HEK293 (cell line): ENCODE data around the gene PRR35.

ENCODE experiments used
- CTCF ChIA-PET: fragments of 350-600 bp; formaldehyde crosslinking; extraction: SDS; loops from one replicate; lab custom pipeline; 2021; ENCODE audit warnings: antibody characterized with exemption; lab: Yijun Ruan, JAX
- POLR2A ChIA-PET: fragments of 300-600 bp; formaldehyde crosslinking; extraction: SDS; loops from one replicate; lab custom pipeline; 2020; ENCODE audit warnings: antibody characterized with exemption, inconsistent platforms; lab: Yijun Ruan, JAX
- H3K27ac ChIP-seq: fragments of 200-500 bp; sonication (Bioruptor generic); 2 replicates; pipeline ENCODE4 v1.5.1; 2014; ENCODE audit warnings: low read depth, low read length, control low read depth, inconsistent platforms; ENCODE audit errors: extremely low read depth
- H3K36me3 ChIP-seq, 2 experiments: fragments of 200-500 bp in 1 of 2; sonication (Bioruptor generic) in 1 of 2; 1 replicate in 1 of 2; 2 replicates in 1 of 2; pipeline ENCODE4 v1.5.1; 2014 to 2017; ENCODE audit warnings: inconsistent platforms in 2 of 2, low read length in 2 of 2; ENCODE audit not compliant: control insufficient read depth in 2 of 2, insufficient read depth in 1 of 2
- H3K4me1 ChIP-seq: fragments of 200-500 bp; sonication (Bioruptor generic); 2 replicates; pipeline ENCODE4 v1.5.1; 2014; ENCODE audit warnings: mild to moderate bottlenecking, low read length, inconsistent platforms; ENCODE audit not compliant: control insufficient read depth, insufficient read depth
- H3K4me3 ChIP-seq: 2 replicates; pipeline ENCODE4 v1.5.1; 2011; ENCODE audit warnings: low read depth, mild to moderate bottlenecking, control low read depth, low read length, moderate library complexity
- H3K9me3 ChIP-seq: fragments of 200-500 bp; sonication (Bioruptor generic); 2 replicates; pipeline ENCODE4 v1.5.1; 2014; ENCODE audit warnings: low read depth, low read length, inconsistent platforms; ENCODE audit not compliant: control insufficient read depth, insufficient read depth
- BCL11B ChIP-seq: fragments of 450-650 bp; formaldehyde crosslinking; IDR thresholded peaks from 2 replicates; pipeline ENCODE4 v1.5.1; 2016; ENCODE audit warnings: low read depth, missing biosample characterization, missing genetic modification characterization
- EGR2 ChIP-seq: fragments of 450-650 bp; formaldehyde crosslinking; IDR thresholded peaks from 2 replicates; pipeline ENCODE4 v1.5.1; 2016; ENCODE audit warnings: low read depth, missing biosample characterization, missing genetic modification characterization
- GLIS1 ChIP-seq: fragments of 450-650 bp; formaldehyde crosslinking; IDR thresholded peaks from 2 replicates; pipeline ENCODE4 v1.5.1; 2016; ENCODE audit warnings: missing biosample characterization, missing genetic modification characterization
- INSM2 ChIP-seq: fragments of 450-650 bp; formaldehyde crosslinking; IDR thresholded peaks from 2 replicates; pipeline ENCODE4 v1.5.1; 2016; ENCODE audit warnings: missing biosample characterization, missing genetic modification characterization
- KLF8 ChIP-seq: fragments of 450-650 bp; formaldehyde crosslinking; IDR thresholded peaks from 2 replicates; pipeline ENCODE4 v1.5.1; 2016; ENCODE audit warnings: missing biosample characterization, missing genetic modification characterization
- MEIS1 ChIP-seq: sonication (generic); formaldehyde crosslinking; IDR thresholded peaks from 2 replicates; pipeline ENCODE4 v1.8.1; 2022; ENCODE audit warnings: missing genetic modification reagents, mild to moderate bottlenecking, borderline replicate concordance
- SCRT2 ChIP-seq: fragments of 450-650 bp; formaldehyde crosslinking; IDR thresholded peaks from 2 replicates; pipeline ENCODE4 v1.5.1; 2016; ENCODE audit warnings: missing biosample characterization, missing genetic modification characterization
- SP2 ChIP-seq: fragments of 450-650 bp; formaldehyde crosslinking; IDR thresholded peaks from 2 replicates; pipeline ENCODE4 v1.5.1; 2016; ENCODE audit warnings: missing biosample characterization, missing genetic modification characterization
- ZBTB17 ChIP-seq: fragments of 450-650 bp; formaldehyde crosslinking; IDR thresholded peaks from 2 replicates; pipeline ENCODE4 v1.5.1; 2016; ENCODE audit warnings: missing biosample characterization, missing genetic modification characterization
- ZBTB26 ChIP-seq: fragments of 450-650 bp; formaldehyde crosslinking; optimal IDR thresholded peaks from 2 replicates; pipeline ENCODE3; 2016; ENCODE audit warnings: missing biosample characterization, mild to moderate bottlenecking, missing genetic modification characterization
- ZBTB8A ChIP-seq: fragments of 450-650 bp; formaldehyde crosslinking; IDR thresholded peaks from 2 replicates; pipeline ENCODE4 v1.5.1; 2016; ENCODE audit warnings: missing biosample characterization, missing genetic modification characterization
- ZFHX2 ChIP-seq: fragments of 450-650 bp; formaldehyde crosslinking; conservative IDR thresholded peaks from 2 replicates; pipeline ENCODE4 v1.5.1; 2016; ENCODE audit warnings: missing biosample characterization, missing genetic modification characterization
- ZNF146 ChIP-seq: fragments of 450-650 bp; formaldehyde crosslinking; IDR thresholded peaks from 2 replicates; pipeline ENCODE4 v1.5.1; 2016; ENCODE audit warnings: missing biosample characterization, missing genetic modification characterization
- ZNF513 ChIP-seq: fragments of 450-650 bp; IDR thresholded peaks from 2 replicates; pipeline ENCODE4 v1.5.1; 2018; ENCODE audit warnings: missing biosample characterization, missing genetic modification characterization
- ZNF555 ChIP-seq: fragments of 450-650 bp; formaldehyde crosslinking; conservative IDR thresholded peaks from 2 replicates; pipeline ENCODE4 v1.5.1; 2017; ENCODE audit warnings: missing biosample characterization, mild to moderate bottlenecking, missing genetic modification characterization, inconsistent platforms
- ZSCAN4 ChIP-seq: fragments of 450-650 bp; formaldehyde crosslinking; IDR thresholded peaks from 2 replicates; pipeline ENCODE4 v1.5.1; 2017; ENCODE audit warnings: missing biosample characterization, missing genetic modification characterization

The PRR35 gene

GRCh38 chr16:560701-561412, 663 bp downstream of the PRR35 start (continued):
- no peak for TF ChIP-seq ZNF513 (tag by site-specific recombination)
- no peak for TF ChIP-seq INSM2
- TF ChIP-seq ZNF146: no peak
- TF ChIP-seq ZNF555 (tag by site-specific recombination): no peak
- no peak for TF ChIP-seq KLF8 (tag by site-specific recombination)
- no peak for TF ChIP-seq GLIS1 (tag by site-specific recombination)
- TF ChIP-seq EGR2 (tag by site-specific recombination): no peak
- no peak for TF ChIP-seq SP2

- no peak overlapping the region for H3K4me3 ChIP-seq
- ChIA-PET POLR2A (no interaction called here), CTCF (no interaction called here)
- H3K9me3 ChIP-seq: no peaks in the 10 kb centered on the region
- H3K36me3 ChIP-seq: no peaks in the 10 kb centered on the region
- H3K27ac ChIP-seq: no peak overlapping the region
- peaks cover 2% of the 10 kb centered on the region; the same call in 1 of the 2 replicates for H3K4me1 ChIP-seq
- TF ChIP-seq BCL11B (peak; percentile 32; the same call in 1 of the 2 replicates), ZBTB8A (tag by site-specific recombination) (no peak)
Observed at GRCh38 chr16:561413-561794, 1.2 kb downstream of the PRR35 start.

- ChIA-PET CTCF (interaction anchor here (1.1 kb wide), 1 partner anchor 142 kb away, joined by 4 read pairs; no protein-coding TSS in a partner anchor), POLR2A (interaction anchor here (0.6 kb wide), 1 partner anchor 22 kb away, joined by 3 read pairs; no protein-coding TSS in a partner anchor)
- Histone ChIP-seq H3K27ac (no peak overlapping the region), H3K9me3 (no peaks in the 10 kb centered on the region), H3K4me1 (peaks cover 5% of the 10 kb centered on the region), H3K4me3 (no peak overlapping the region), H3K36me3 (no peaks in the 10 kb centered on the region)
- TF ChIP-seq ZSCAN4 (peak; percentile 99), ZBTB17 (tag by site-specific recombination) (0 out of 2 replicates have a peak, but pooled peaks have one; percentile 34), ZBTB26 (tag by site-specific recombination) (peak; percentile 41), ZNF513 (tag by site-specific recombination) (no peak), MEIS1 (CRISPR knock-in tag) (no peak), BCL11B (0 out of 2 replicates have a peak, but pooled peaks have one; percentile 51), ZFHX2 (tag by site-specific recombination) (peak; percentile 66; the same call in 1 of the 2 replicates), SCRT2 (tag by site-specific recombination) (peak; percentile 29; the same call in 1 of the 2 replicates)
Observed at GRCh38 chr16:561957-562938, 2.1 kb downstream of the PRR35 start.
